ENCODE results near the gene BMP6. TPM values are rescaled to one million over a fixed set of nuclear protein-coding genes. Genes with fewer than 3 reads are reported as not detected.
"Not testable (repeated sequence)": the region's sequence is repeated elsewhere in the genome, so short reads cannot be mapped to it uniquely, and the experiment has no call there.

The BMP6 gene
- total and polyA plus RNA-seq, 2 of the 4 experiments (the other 2 are of a cell fraction) = 0.18 to 0.19 TPM

- CTCF ChIA-PET = no interaction called here
- no TSS peak for BruUV-seq (replicated peaks)
- in situ Hi-C loops (cut with MboI; ENCODE audit: low sequenced_read_pairs) = no loop called here
Observed at GRCh38 chr6:7815716-7816115, 89.8 kb downstream of the BMP6 start.

GRCh38 chr6:7817184-7817583, 91.3 kb downstream of the BMP6 start:
- ATAC-seq (ENCODE audit: low read depth); H3K27ac ChIP-seq (ENCODE audit: insufficient read depth, low read length); H2BK120ac ChIP-seq (ENCODE audit: low read depth, low read length); DNase-seq; BruUV-seq (replicated peaks); H3K9ac ChIP-seq (ENCODE audit: low read depth, low read length); H2AK9ac ChIP-seq (replicated peaks; ENCODE audit: low read depth, low read length, poor library complexity); H4K20me1 ChIP-seq (ENCODE audit: insufficient read depth, low read length); H3K9me1 ChIP-seq (ENCODE audit: insufficient read depth, low read length); H3K4me1 ChIP-seq (ENCODE audit: control insufficient read depth, insufficient read depth, low read length); in situ Hi-C loops (cut with MboI; ENCODE audit: low sequenced_read_pairs); H3K27me3 ChIP-seq (ENCODE audit: control insufficient read depth, insufficient read depth, low read length); H3K36me3 ChIP-seq (ENCODE audit: control insufficient read depth, insufficient read depth, low read length); H4K8ac ChIP-seq (ENCODE audit: low read depth in 2 of 2, low read length in 2 of 2); H3K4me3 ChIP-seq (ENCODE audit: insufficient read depth, low read depth, low read length); H2BK5ac ChIP-seq (ENCODE audit: low read depth, low read length, poor library complexity, severe bottlenecking); H3K18ac ChIP-seq (ENCODE audit: low read depth, low read length); CTCF ChIA-PET; H3K9me3 ChIP-seq (ENCODE audit: control insufficient read depth, insufficient read depth, low read length); H3K4me2 ChIP-seq (ENCODE audit: low read depth, low read length); H3K23ac ChIP-seq (ENCODE audit: low read depth, low read length); intact Hi-C loops (cut with micrococcal nuclease); H3K79me1 ChIP-seq (ENCODE audit: low read depth in 1 of 2, low read length in 2 of 2); H2BK15ac ChIP-seq (ENCODE audit: low read depth, low read length); POLR2A ChIA-PET (ENCODE audit: unreplicated experiment); H4K5ac ChIP-seq (ENCODE audit: low read depth, low read length); H2BK20ac ChIP-seq (ENCODE audit: low read depth, low read length); dilution Hi-C loops (cut with HindIII; ENCODE audit: low sequenced_read_pairs, unreplicated experiment); H3K56ac ChIP-seq (ENCODE audit: extremely low read depth, insufficient read depth, low read length); H2AFZ ChIP-seq (replicated peaks; ENCODE audit: low read length, poor library complexity); H4K91ac ChIP-seq (ENCODE audit: insufficient read depth, low read depth, low read length); H2AK5ac ChIP-seq (ENCODE audit: low read depth, low read length); H3K14ac ChIP-seq (replicated peaks; ENCODE audit: low read depth, low read length); H3K4ac ChIP-seq (ENCODE audit: low read depth, low read length): not testable (repeated sequence)
- WGBS, 2 experiments (ENCODE audit: extremely low coverage in 2 of 2, insufficient read length in 1 of 2) = no CpG with 5 or more reads among the region's 5 CpGs

More at GRCh38 chr6:7815716-7816115, 89.8 kb downstream of the BMP6 start:
- Histone ChIP-seq H3K27me3 (ENCODE audit: control insufficient read depth, insufficient read depth, low read length) (no peaks in the 10 kb centered on the region), H2BK15ac (ENCODE audit: low read depth, low read length) (no peak overlapping the region), H3K9me1 (ENCODE audit: insufficient read depth, low read length) (no peaks in the 10 kb centered on the region; the same call in 1 of the 2 replicates), H3K9me3 (ENCODE audit: control insufficient read depth, insufficient read depth, low read length) (no peaks in the 10 kb centered on the region), H4K5ac (ENCODE audit: low read depth, low read length) (no peak overlapping the region), H2AK5ac (ENCODE audit: low read depth, low read length) (no peak overlapping the region), H3K79me1 (ENCODE audit: low read depth in 1 of 2, low read length in 2 of 2) (no peaks in the 10 kb centered on the region), H3K18ac (ENCODE audit: low read depth, low read length) (no peak overlapping the region), H3K27ac (ENCODE audit: insufficient read depth, low read length) (no peak overlapping the region), H3K36me3 (ENCODE audit: control insufficient read depth, insufficient read depth, low read length) (no peaks in the 10 kb centered on the region), H4K8ac (ENCODE audit: low read depth in 2 of 2, low read length in 2 of 2) (no peak overlapping the region), H3K4me3 (ENCODE audit: insufficient read depth, low read depth, low read length) (no peak overlapping the region), H3K4me2 (ENCODE audit: low read depth, low read length) (no peak overlapping the region), H2BK120ac (ENCODE audit: low read depth, low read length) (no peak overlapping the region), H4K20me1 (ENCODE audit: insufficient read depth, low read length) (no peaks in the 10 kb centered on the region), H2AFZ (replicated peaks; ENCODE audit: low read length, poor library complexity) (no peak overlapping the region), H3K9ac (ENCODE audit: low read depth, low read length) (no peak overlapping the region), H3K4ac (ENCODE audit: low read depth, low read length) (no peak overlapping the region), H3K4me1 (ENCODE audit: control insufficient read depth, insufficient read depth, low read length) (peaks cover 6% of the 10 kb centered on the region; the same call in 1 of the 2 replicates), H3K56ac (ENCODE audit: extremely low read depth, insufficient read depth, low read length) (no peak overlapping the region), H2AK9ac (replicated peaks; ENCODE audit: low read depth, low read length, poor library complexity) (no peak overlapping the region), H3K23ac (ENCODE audit: low read depth, low read length) (no peak overlapping the region), H4K91ac (ENCODE audit: insufficient read depth, low read depth, low read length) (no peak overlapping the region), H2BK20ac (ENCODE audit: low read depth, low read length) (no peak overlapping the region), H2BK5ac (ENCODE audit: low read depth, low read length, poor library complexity, severe bottlenecking) (no peak overlapping the region), H3K14ac (replicated peaks; ENCODE audit: low read depth, low read length) (no peak overlapping the region)
- WGBS, 2 experiments (ENCODE audit: extremely low coverage in 2 of 2, insufficient read length in 1 of 2) = no CpG with 5 or more reads among the region's 5 CpGs
- POLR2A ChIA-PET (ENCODE audit: unreplicated experiment) = no interaction called here
- dilution Hi-C loops (cut with HindIII; ENCODE audit: low sequenced_read_pairs, unreplicated experiment) = no loop called here
- no peak for ATAC-seq (ENCODE audit: low read depth)
- intact Hi-C loops (cut with micrococcal nuclease) = no loop called here
- no peak for DNase-seq
- TF ChIP-seq BHLHE40 (IDR thresholded peaks at IDR 0.05; ENCODE audit: low read depth, low read length) (no peak), POLR2A (IDR thresholded peaks at IDR 0.05; ENCODE audit: low read depth, low read length) (no peak), MAFK (IDR thresholded peaks at IDR 0.05; ENCODE audit: low read depth, low read length) (no peak), MAZ (IDR thresholded peaks at IDR 0.05; ENCODE audit: borderline replicate concordance, low read depth, low read length) (no peak), ELK1 (IDR thresholded peaks at IDR 0.05; ENCODE audit: borderline replicate concordance, low read depth, low read length) (no peak)
